HTR-8/SVneo (cell line): ENCODE measurements around the gene CPXCR1.
"Not testable (repeated sequence)": the region's sequence is repeated elsewhere in the genome, so short reads cannot be mapped to it uniquely, and the experiment has no call there.

Experiments used
- DNase-seq: peaks from one replicate; pipeline ENCODE4 v3.0.0; 2011; ENCODE audit warnings: low spot score, mixed read lengths; ENCODE audit not compliant: insufficient read length
- FAIRE-seq: peaks from 2 replicates; lab custom pipeline; 2011; peaks lifted over from hg19 to GRCh38; lab: Jason Lieb, UNC

The CPXCR1 gene

GRCh38 chrX:88746925-88747324 lies at the start of gene CPXCR1:
CPXCR1 (plus strand) TSS chrX:88747225; CDS start chrX:88753415, 6,190 bp downstream.
- FAIRE-seq, result no peak
- no peak for DNase-seq

GRCh38 chrX:88735835-88736234 lies 11.2 kb upstream of the CPXCR1 start:
- no peak for DNase-seq
- FAIRE-seq, result no peak

- not testable (repeated sequence) for FAIRE-seq, DNase-seq
Observed at GRCh38 chrX:88746215-88746614, 810 bp upstream of the CPXCR1 start.

GRCh38 chrX:88752339-88752738 lies 5.3 kb downstream of the CPXCR1 start:
- not testable (repeated sequence) for FAIRE-seq, DNase-seq

- DNase-seq, result no peak
- FAIRE-seq, result no peak
Observed at GRCh38 chrX:88789825-88790224, 42.8 kb downstream of the CPXCR1 start.
